Trophoblast cell (in vitro differentiated cells and primary cell): ENCODE measurements around the gene TMEM52.

Experiments
- DNase-seq, 2 donors: peaks; one replicate each; pipeline ENCODE4 v3.0.0-alpha.2; 2016
- H2AFZ ChIP-seq: 2 replicates; pipeline ENCODE4 v1.6.1; 2013; ENCODE audit warnings: low read length, moderate library complexity, mild to moderate bottlenecking; ENCODE audit not compliant: insufficient read depth, poor library complexity
- H2AK5ac ChIP-seq: 2 replicates; pipeline ENCODE4 v1.6.1; 2013; ENCODE audit warnings: mild to moderate bottlenecking, low read length
- H2BK120ac ChIP-seq: 2 replicates; pipeline ENCODE4 v1.6.1; 2013; ENCODE audit warnings: low read length, mild to moderate bottlenecking, moderate library complexity; ENCODE audit not compliant: insufficient read depth, poor library complexity
- H2BK12ac ChIP-seq: 2 replicates; pipeline ENCODE4 v1.6.1; 2013; ENCODE audit warnings: mild to moderate bottlenecking, low read length, moderate library complexity
- H2BK5ac ChIP-seq: 2 replicates; pipeline ENCODE4 v1.6.1; 2013; ENCODE audit warnings: low read length, low read depth, moderate library complexity, mild to moderate bottlenecking; ENCODE audit not compliant: poor library complexity
- H3K14ac ChIP-seq: 2 replicates; pipeline ENCODE4 v1.6.1; 2013; ENCODE audit warnings: mild to moderate bottlenecking, low read length
- H3K18ac ChIP-seq: 2 replicates; pipeline ENCODE4 v1.6.1; 2013; ENCODE audit warnings: mild to moderate bottlenecking, low read length
- H3K23ac ChIP-seq: 2 replicates; pipeline ENCODE4 v1.6.1; 2013; ENCODE audit warnings: low read length
- H3K27ac ChIP-seq: 2 replicates; pipeline ENCODE4 v1.5.1; 2013; ENCODE audit warnings: low read depth, mild to moderate bottlenecking, inconsistent platforms, low read length, moderate library complexity
- H3K27me3 ChIP-seq: 2 replicates; pipeline ENCODE4 v1.6.1; 2013; ENCODE audit warnings: inconsistent platforms, mild to moderate bottlenecking, low read length, moderate library complexity; ENCODE audit not compliant: insufficient read depth
- H3K36me3 ChIP-seq, 2 experiments: 1 replicate in 1 of 2; 2 replicates in 1 of 2; pipeline ENCODE4 v1.6.1; 2013; ENCODE audit warnings: low read length in 2 of 2, mild to moderate bottlenecking in 2 of 2, moderate library complexity in 1 of 2; ENCODE audit not compliant: insufficient read depth in 2 of 2, control insufficient read depth in 1 of 2
- H3K4ac ChIP-seq: 2 replicates; pipeline ENCODE4 v1.6.1; 2013; ENCODE audit warnings: low read depth, mild to moderate bottlenecking, low read length, moderate library complexity
- H3K4me1 ChIP-seq, 2 experiments: 1 replicate in 1 of 2; 2 replicates in 1 of 2; pipeline ENCODE4 v1.6.1; 2013; ENCODE audit warnings: low read length in 2 of 2, mild to moderate bottlenecking in 2 of 2, moderate library complexity in 1 of 2; ENCODE audit not compliant: insufficient read depth in 2 of 2, control insufficient read depth in 1 of 2
- H3K4me2 ChIP-seq: 2 replicates; pipeline ENCODE4 v1.6.1; 2013; ENCODE audit warnings: inconsistent platforms, mild to moderate bottlenecking, low read length, moderate library complexity
- H3K4me3 ChIP-seq: 2 replicates; pipeline ENCODE4 v1.5.1; 2013; ENCODE audit warnings: mild to moderate bottlenecking, low read depth, low read length, inconsistent platforms
- H3K79me1 ChIP-seq: one replicate; pipeline ENCODE4 v1.6.1; 2013; ENCODE audit warnings: low read length
- H3K79me2 ChIP-seq: 2 replicates; pipeline ENCODE4 v1.6.1; 2013; ENCODE audit warnings: low read length, mild to moderate bottlenecking; ENCODE audit not compliant: control insufficient read depth, insufficient read depth, poor library complexity
- H3K9ac ChIP-seq: 2 replicates; pipeline ENCODE4 v1.6.1; 2013; ENCODE audit warnings: mild to moderate bottlenecking, low read length
- H3K9me3 ChIP-seq: 2 replicates; pipeline ENCODE4 v1.6.1; 2013; ENCODE audit warnings: low read depth, mild to moderate bottlenecking, control low read depth, inconsistent platforms, low read length; ENCODE audit not compliant: insufficient read depth
- H4K12ac ChIP-seq: 2 replicates; pipeline ENCODE4 v1.6.1; 2013; ENCODE audit warnings: low read depth, mild to moderate bottlenecking, low read length, moderate library complexity
- H4K8ac ChIP-seq: 2 replicates; pipeline ENCODE4 v1.6.1; 2013; ENCODE audit warnings: low read depth, mild to moderate bottlenecking, low read length, moderate library complexity
- H4K91ac ChIP-seq: one replicate; pipeline ENCODE4 v1.6.1; 2013; ENCODE audit warnings: low read depth, mild to moderate bottlenecking, low read length, moderate library complexity
- WGBS: extraction: QIAGEN DNeasy Blood & Tissue Kit; methylation state at CpG from one replicate; pipeline ENCODE4 v1.1.7; 2013; ENCODE audit warnings: missing lambda C conversion rate; ENCODE audit not compliant: insufficient read length, insufficient coverage; ENCODE audit errors: extremely low coverage; 5-methylcytosine and 5-hydroxymethylcytosine counted together

Gene TMEM52

DNA sequence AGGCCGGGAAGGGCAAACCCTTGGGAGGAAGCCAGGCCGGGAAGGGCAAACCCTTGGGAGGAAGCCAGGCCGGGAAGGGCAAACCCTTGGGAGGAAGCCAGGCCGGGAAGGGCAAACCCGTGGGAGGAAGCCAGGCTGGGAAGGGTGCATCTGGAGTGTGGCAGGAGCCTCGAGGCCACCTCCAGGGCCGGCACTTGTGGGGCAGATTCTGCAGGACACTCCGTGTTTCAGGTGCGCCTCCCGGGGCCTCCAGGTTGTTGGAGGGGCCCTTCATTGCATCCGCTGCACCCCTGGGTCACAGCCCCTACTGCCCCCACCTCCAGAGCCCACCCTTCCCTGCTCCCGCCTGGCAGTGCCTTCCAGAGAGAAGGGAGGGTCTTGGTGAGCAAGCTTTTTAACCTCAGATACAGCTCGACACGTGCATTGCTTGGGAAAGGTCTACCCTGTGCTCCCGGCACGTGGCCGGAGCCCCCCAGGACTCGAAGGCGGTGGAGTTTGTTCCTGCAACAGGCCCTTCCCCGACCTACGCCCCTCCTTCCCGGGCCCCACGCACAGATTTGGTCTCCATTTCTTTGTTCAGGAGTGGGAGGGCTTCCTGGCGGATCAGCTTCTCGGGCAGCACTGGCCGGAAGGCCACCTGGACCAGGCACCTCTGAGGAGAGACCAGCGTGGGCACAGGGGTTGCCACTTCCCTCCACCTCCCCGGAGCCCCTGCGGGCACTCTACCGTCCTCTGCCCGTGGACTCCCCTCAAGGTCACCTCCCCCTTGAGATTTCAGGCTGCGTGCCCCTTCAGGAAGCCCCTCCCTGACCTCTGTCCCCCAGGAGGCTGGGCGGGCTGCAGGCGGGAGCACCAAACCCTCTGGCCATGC lies 9.4 kb upstream of the TMEM52 start:
- H2AFZ ChIP-seq, result no peak overlapping the region
- H3K18ac ChIP-seq, result no peak overlapping the region
- H3K27ac ChIP-seq, result no peak overlapping the region
- H3K36me3 ChIP-seq, result no peaks in the 10 kb centered on the region
- H3K79me2 ChIP-seq, result no peaks in the 10 kb centered on the region
- no peak for DNase-seq
- H3K4me2 ChIP-seq, result no peak overlapping the region
- WGBS, result no CpG with 5 or more reads among the region's 34 CpGs
- no peak overlapping the region for H4K12ac ChIP-seq
- H4K91ac ChIP-seq, result no peak overlapping the region
- no peaks in the 10 kb centered on the region for H3K79me1 ChIP-seq
- no peak overlapping the region for H2BK12ac ChIP-seq
- H3K9me3 ChIP-seq, result peaks cover 7% of the 10 kb centered on the region
- no peaks in the 10 kb centered on the region for H3K4me1 ChIP-seq
- H3K9ac ChIP-seq, result no peak overlapping the region
- H3K27me3 ChIP-seq, result no peaks in the 10 kb centered on the region
- H2AK5ac ChIP-seq, result no peak overlapping the region
- H2BK5ac ChIP-seq, result no peak overlapping the region
- no peak overlapping the region for H4K8ac ChIP-seq
- no peak overlapping the region for H3K23ac ChIP-seq
- no peak overlapping the region for H3K4me3 ChIP-seq
- no peak overlapping the region for H2BK120ac ChIP-seq
- no peak overlapping the region for H3K4ac ChIP-seq
- H3K14ac ChIP-seq, result no peak overlapping the region

DNA sequence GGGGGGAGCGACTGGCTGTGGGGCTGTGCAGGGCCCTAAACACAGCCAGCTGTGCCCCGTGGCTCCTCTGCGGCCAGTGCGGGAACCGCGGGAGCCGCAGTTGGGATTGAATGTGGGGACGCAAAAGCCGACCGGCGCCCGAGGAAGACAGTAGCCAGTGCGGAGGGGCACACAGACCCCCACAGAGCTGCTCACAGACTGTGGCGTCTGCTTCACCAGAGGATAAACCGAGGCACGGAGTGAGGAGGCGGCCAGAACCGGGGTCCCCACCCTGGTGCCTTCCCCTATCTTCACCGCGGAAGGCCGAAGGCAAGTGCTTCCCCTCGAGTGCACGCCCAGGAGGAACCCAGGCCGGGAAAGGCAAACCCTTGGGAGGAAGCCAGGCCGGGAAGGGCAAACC lies 8.7 kb upstream of the TMEM52 start:
- no CpG with 5 or more reads among the region's 25 CpGs for WGBS
- Histone ChIP-seq H2AK5ac (no peak overlapping the region), H2BK12ac (no peak overlapping the region), H3K18ac (no peak overlapping the region), H3K79me1 (no peaks in the 10 kb centered on the region), H3K36me3 (no peaks in the 10 kb centered on the region), H3K9ac (no peak overlapping the region), H3K27me3 (no peaks in the 10 kb centered on the region), H4K8ac (no peak overlapping the region), H2BK120ac (no peak overlapping the region), H3K27ac (no peak overlapping the region), H3K23ac (no peak overlapping the region), H3K4me1 (no peaks in the 10 kb centered on the region), H3K4me2 (no peak overlapping the region), H3K9me3 (peaks cover 7% of the 10 kb centered on the region), H3K79me2 (no peaks in the 10 kb centered on the region), H4K12ac (no peak overlapping the region), H4K91ac (no peak overlapping the region), H2AFZ (no peak overlapping the region), H3K14ac (no peak overlapping the region), H2BK5ac (no peak overlapping the region), H3K4me3 (no peak overlapping the region), H3K4ac (no peak overlapping the region)
- no peak for DNase-seq

DNA sequence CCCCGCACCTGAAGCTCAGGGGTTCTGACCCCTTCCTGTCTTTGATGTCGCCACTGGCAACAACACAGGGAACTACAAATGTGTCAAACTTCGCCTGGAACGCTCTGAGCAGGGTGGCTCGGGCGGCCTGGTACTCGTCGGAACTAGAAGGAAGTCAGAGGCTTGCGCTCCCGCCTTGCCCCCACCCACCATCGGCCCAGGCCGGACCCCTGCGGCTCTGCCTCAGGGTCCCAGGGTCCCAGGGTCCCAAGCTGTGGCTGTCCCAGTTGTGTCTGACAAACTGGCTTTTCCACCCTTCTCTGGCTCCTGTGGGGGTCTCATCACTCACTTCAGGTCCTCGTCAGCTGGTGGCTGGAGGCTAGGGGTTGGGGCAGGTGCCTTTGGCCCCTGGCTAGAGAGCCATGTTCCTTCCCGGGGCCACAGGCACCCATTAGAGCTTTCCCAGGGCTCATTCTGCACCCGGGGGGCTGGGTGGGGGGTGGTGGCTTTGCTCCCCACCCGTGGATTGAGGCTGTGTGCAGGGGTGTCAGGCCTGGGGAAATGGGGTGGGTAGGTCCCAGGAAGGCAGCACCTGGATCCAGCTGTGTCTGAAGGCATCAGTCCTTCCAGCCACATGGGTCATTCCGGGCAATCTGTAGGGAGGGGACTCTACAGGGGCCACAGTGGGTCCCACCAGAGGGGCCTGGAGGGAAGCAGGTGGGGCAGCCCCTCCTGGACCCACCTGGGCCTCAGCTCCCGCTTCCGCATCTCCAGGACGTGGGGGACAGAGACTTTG lies 8.0 kb upstream of the TMEM52 start:
- no peak overlapping the region for H3K27ac ChIP-seq
- H2AFZ ChIP-seq, result no peak overlapping the region
- no peaks in the 10 kb centered on the region for H3K27me3 ChIP-seq
- H3K9me3 ChIP-seq, result peaks cover 7% of the 10 kb centered on the region
- H3K36me3 ChIP-seq, result no peaks in the 10 kb centered on the region
- WGBS, result no CpG with 5 or more reads among the region's 21 CpGs
- no peak for DNase-seq
- no peak overlapping the region for H3K9ac ChIP-seq
- no peak overlapping the region for H2BK12ac ChIP-seq
- no peak overlapping the region for H4K91ac ChIP-seq
- H4K12ac ChIP-seq, result no peak overlapping the region
- H3K14ac ChIP-seq, result no peak overlapping the region
- H3K4me3 ChIP-seq, result no peak overlapping the region
- H3K23ac ChIP-seq, result no peak overlapping the region
- H2BK5ac ChIP-seq, result no peak overlapping the region
- H2BK120ac ChIP-seq, result no peak overlapping the region
- no peak overlapping the region for H4K8ac ChIP-seq
- H3K4me2 ChIP-seq, result no peak overlapping the region
- no peaks in the 10 kb centered on the region for H3K4me1 ChIP-seq
- H3K18ac ChIP-seq, result no peak overlapping the region
- H3K79me2 ChIP-seq, result no peaks in the 10 kb centered on the region
- no peak overlapping the region for H2AK5ac ChIP-seq
- H3K79me1 ChIP-seq, result no peaks in the 10 kb centered on the region
- no peak overlapping the region for H3K4ac ChIP-seq

DNA sequence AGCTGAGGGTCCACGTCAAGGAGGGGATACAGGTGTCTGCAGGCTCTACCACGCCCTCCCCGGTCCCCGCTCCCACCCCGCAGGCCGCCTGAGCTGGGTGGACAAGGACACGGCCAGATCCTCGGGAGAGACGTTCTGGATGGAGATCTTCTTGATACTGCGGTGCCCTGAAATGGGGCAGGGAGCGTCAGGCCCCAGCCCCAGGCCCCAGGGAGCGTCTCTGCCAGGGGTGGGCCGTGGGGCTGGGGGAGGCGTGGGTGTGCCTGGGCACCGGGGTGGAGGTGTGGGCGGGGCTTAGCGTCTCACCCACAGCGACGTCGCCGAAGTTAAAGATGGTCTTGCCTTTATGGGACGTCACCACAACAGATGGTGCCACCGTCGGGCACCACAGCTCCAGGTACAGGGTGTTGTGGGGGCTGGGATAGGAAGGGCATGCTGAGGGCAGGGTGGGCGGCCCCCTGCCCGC lies 7.3 kb upstream of the TMEM52 start:
- Histone ChIP-seq H4K91ac (no peak overlapping the region), H2BK5ac (no peak overlapping the region), H2AFZ (no peak overlapping the region), H3K4me3 (no peak overlapping the region), H3K4ac (no peak overlapping the region), H3K18ac (no peak overlapping the region), H3K9ac (no peak overlapping the region), H3K9me3 (peaks cover 7% of the 10 kb centered on the region), H2BK12ac (no peak overlapping the region), H3K14ac (no peak overlapping the region), H4K8ac (no peak overlapping the region), H3K79me1 (no peaks in the 10 kb centered on the region), H3K27me3 (no peaks in the 10 kb centered on the region), H2AK5ac (no peak overlapping the region), H3K4me2 (no peak overlapping the region), H3K79me2 (no peaks in the 10 kb centered on the region), H3K4me1 (no peaks in the 10 kb centered on the region), H3K23ac (no peak overlapping the region), H3K36me3 (no peaks in the 10 kb centered on the region), H3K27ac (no peak overlapping the region), H2BK120ac (no peak overlapping the region), H4K12ac (no peak overlapping the region)
- DNase-seq, result no peak
- no CpG with 5 or more reads among the region's 26 CpGs for WGBS
